IPS-NIHi7 (cell line): Measurements from ENCODE around the gene UPK2.

ENCODE experiments used
- DNase-seq: peaks from one replicate; pipeline ENCODE4 v3.0.0; 2012; ENCODE audit warnings: mixed read lengths; ENCODE audit errors: extremely low spot score

Gene UPK2

GRCh38 chr11:118917481-118918127, 38.5 kb upstream of the UPK2 start:
- DNase-seq: no peak

- DNase-seq: no peak
Measured at GRCh38 chr11:118918128-118918685, 37.9 kb upstream of the UPK2 start.

GRCh38 chr11:118918686-118919280, 37.3 kb upstream of the UPK2 start:
- DNase-seq: no peak

DNA sequence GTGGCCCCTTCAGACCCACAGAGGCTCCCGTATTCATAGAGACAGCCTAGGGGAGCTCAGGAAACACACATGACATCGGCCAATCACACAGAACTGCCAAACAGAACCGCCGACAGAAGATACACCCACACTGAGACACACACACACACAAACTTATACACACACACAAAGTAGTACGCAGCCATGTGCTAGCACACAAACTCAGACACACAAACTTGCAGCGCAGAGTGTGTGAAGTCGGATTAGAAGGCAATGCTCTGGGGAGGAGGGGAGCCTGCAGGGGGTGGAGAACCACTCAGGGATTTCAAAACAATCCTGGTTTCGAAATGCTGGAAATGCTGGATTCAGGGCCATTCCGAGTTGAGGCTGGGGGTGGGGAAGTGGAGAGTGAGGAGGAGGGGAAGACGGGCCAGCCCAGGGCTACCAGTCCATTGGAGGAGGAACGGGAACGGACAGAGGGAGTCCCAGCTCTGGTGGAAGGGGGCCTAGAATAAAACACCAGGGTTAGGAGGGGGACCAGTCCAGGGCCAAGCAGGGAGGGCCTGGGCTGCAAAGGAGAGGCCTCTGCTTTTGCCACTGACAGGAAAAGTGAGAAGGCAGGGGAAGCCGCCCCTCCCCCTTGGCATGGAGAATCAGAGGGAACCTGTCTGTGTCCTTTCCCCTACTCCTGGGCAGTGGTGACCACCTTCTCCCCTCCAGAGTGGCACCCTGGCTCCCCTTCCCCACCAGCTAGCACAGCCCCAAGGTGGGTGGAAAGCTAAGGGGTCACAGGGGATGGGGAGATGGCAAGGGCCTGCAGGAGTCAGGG, 34.8 kb upstream of the UPK2 start:
- DNase-seq: peak; percentile 54

DNA sequence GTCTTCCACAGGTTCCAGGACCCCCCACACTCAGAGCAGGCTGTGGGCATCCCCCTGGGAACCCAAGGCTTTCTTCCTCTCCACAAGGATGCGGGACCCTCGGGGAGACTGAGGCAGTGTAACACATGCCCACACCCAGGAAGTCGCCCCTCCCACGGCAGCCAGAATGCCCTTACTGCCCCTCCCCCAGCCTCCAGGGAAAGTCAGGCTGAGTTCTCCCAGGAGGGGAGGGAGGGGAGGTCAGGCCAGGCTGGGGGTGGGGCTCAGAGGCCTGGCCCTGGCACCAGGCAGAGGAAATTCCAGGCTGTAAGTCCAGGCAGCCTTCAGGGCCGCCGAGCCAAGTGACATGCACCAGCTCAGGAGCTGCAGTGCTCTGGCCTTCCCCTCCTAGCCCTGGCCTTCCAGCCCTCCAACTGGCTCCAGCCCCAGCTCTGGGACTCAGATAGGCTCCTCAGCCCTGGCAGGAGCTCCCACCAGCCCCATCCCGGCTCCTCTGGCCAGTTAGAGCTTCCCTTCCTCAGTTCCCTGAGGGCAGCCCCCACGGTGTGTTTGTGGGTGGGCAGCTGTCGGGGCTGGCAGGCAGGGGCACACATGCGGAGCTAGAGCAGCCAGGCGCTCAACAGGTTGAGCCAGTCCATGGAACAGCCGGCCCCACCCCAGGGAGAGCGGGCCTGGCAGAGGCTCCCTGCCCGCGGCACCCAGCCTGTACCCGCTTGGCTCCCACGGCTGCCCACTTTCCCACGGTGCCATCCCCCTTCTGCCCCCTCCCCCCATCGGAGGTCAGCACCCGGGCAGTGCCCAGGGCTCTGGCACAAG, 34.0 kb upstream of the UPK2 start:
- peak; percentile 71 for DNase-seq

GRCh38 chr11:118922745-118923627, 33.1 kb upstream of the UPK2 start:
- no peak for DNase-seq

DNA sequence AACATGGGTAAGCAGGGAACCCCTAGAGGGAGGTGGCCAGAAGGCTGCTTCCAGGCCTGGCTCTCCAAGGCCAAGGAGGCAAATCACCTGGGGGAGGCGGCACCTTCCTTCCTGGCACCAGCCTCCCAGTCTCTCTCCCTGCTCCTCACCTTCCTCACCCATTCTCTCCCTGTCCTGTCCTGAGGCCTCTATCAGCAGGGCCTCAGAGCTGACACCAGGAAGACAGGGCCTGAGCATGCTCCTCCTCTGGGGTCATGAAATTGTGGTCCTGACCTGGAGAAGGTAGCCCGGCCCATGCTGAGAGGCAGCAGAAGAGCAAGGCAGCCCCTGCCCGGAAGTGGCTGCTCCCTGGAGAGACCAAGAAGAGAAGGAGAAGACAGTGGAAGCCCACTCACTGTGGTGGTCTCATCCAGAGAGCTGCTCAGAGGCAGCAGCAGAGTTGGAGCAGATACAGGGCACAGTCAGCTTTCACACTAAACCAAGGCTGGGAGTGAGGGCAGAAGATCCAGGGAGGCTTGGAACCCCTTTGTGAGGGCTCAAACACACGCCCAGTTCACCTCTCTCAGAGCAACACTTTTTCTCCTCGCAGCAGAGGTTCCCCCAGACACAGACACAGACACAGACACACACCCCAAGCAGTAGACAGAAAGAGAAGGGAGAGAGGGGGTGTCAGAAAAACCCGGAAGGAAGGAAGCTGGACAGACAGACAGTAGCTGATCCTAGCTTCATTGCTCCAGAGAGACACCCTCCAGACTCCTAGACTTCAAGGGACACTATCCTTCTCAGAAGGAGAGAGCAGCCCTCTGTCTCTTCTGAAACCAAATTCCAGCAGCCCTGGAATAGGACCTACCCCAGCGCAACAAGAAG, 32.1 kb upstream of the UPK2 start:
- DNase-seq: no peak

DNA sequence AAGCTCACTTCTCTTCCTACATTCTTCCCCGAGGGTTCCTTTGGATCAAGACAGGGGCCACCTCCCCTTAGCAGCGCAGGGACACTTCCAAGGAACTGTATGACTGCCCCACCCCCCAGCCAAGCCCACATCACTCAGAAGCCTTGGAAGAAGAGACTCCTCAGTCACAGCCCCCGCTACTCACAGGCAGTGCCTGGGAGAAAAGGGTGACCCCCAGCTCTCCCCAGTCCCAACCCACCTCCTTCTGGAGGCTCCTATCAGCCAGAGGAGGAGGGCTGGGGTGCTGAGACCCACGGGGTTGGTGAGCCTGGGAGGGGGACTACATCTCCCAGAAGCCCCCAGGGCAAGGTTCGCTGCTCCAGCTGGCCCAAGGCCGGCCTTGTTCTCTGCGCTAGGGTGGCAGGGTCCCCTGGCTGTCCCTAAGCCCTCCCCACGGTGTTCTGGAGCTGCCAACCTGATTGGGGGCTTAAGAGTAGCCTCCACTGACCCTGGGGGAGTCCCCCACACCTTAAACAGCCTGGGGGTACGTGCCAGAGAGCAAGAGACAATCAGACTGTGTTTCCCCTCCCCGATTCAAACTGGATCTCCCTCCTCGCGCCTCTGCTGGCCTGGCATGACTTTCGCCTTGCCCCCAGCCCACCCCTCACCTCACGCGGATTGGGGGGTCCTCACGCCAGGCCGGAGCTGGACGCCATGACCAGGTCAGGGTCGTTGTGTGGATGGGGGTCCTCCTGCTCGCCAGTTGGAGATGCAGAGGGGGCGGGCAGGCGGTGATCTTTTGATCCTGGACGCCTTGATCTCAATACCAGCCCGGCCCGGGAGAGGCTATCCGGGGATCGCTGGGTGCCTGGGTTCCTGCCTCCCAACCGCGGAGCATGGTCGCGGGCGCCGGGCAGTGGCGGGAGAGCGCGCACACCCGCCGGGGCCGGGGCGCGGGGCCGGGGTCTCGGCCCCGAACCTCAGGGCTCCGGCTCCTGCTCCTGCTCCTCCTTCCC, 31.2 kb upstream of the UPK2 start:
- peak; percentile 55 for DNase-seq

GRCh38 chr11:118927554-118928100, 28.5 kb upstream of the UPK2 start:
- no peak for DNase-seq

GRCh38 chr11:118928101-118928869, 27.8 kb upstream of the UPK2 start:
- peak; percentile 84 for DNase-seq

DNA sequence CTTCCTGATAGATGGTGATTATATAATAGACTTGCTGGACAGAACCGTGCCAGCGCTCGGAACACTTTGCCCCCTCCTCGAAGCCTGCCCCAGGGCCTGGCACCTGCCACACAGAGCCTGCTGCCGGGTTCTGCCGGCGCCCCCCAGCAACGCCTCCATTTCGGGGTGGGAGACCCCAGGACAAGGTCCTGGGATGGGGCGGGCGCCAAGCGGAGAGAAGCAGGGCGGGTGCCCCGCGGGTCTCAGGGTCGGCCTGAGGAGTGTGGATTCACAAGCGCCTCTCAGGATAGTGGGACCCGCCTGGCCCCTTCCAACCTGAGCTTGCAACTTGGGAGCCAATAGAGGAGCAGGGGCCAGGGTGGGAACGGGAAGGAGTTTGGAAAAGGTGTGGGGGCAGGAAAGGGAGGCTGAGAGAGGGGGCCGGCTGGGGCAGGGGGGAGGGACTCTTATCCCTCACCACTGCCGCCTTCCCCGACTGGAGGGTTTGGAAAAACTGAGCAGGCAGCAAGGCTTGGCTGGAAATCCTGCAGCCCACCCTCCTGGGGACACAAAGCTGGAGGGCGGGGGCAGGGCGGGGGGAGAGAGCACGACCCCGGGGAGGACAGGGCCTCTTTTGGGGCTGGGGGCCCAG, 27.1 kb upstream of the UPK2 start:
- peak; percentile 61 for DNase-seq

GRCh38 chr11:118929501-118930093, 26.5 kb upstream of the UPK2 start:
- peak; percentile 73 for DNase-seq

DNA sequence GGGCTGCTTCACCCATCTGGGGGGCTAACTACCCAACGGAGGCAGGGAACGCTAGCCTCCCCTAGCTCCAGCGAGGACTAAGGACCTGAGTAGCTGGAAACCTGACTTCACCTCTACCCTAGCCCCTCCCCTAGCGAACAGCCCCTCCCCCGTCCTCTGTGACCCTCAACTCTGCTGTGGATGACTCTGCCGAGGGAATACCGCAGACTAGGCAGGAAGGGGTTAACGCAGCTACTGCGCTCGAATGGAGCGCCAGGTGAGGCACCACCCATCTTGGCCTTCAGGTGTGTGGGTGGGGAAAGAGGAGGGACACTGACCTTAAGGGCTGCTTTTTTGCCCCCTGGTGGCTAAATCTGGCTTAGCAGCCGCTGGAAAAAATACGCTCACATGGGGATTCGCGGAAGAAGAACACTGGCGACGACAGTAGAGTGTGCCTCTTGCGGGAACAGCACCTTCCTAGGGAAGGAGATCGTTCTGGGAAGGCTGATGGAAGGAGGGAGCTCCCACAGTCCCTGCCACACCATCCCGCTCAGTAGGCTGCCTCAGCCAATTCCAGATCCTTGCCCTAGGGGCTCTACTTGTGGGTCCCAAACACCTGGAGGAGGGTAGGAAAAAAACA, 25.9 kb upstream of the UPK2 start:
- DNase-seq: peak; percentile 93

- DNase-seq: no peak
Measured at GRCh38 chr11:118931571-118931970, 24.5 kb upstream of the UPK2 start.

DNA sequence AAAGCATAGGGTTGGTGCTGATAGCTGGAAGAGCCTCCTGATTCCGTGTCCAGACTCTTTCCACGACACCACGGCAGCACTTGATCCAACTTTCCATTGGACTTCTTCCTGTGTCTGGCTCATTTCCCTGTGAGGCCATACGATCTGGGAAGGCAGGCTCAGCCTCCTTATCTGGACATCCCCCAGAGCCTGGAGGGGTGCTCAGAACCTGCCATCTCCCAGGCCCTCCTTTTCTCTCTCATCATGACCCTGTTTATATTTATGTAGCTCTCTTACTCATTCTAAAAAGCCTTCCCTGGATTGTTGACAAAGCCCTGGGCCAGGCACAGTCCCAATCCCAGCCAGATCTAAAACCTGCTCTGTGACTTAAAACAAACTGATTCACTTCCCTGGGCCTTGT, 22.6 kb upstream of the UPK2 start:
- no peak for DNase-seq

DNA sequence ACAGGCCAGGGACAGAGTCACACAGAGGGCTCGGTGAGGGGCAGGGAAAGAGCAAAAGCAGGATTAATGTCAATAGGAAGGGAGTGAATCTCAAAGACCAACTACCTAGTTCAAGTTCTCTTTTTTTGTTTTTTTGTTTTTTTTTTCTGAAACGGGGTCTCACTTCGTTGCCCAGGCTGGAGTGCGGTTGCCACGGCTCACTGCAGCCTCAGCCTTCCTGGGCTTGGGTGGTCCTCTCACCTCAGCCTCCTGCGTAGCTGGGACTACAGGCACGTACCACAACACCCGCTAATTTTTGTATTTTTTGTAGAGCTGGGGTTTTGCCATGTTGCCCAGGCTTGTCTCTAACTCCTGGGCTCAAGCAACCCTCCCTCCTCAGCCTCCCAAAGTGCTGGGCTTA, 20.7 kb upstream of the UPK2 start:
- no peak for DNase-seq
